Osteoblast (primary cell): ENCODE data around the gene ANO4. TPM values are rescaled to one million over a fixed set of nuclear protein-coding genes. Genes with fewer than 3 reads are reported as not detected.

ENCODE experiments used
- DNase-seq: peaks from one replicate; pipeline ENCODE4 v3.0.0; 2011; ENCODE audit warnings: low spot score, mixed read lengths; ENCODE audit not compliant: insufficient read length; ENCODE audit errors: missing footprints
- H2AFZ ChIP-seq: 2 replicates; pipeline ENCODE4 v1.6.0; 2011; ENCODE audit warnings: mild to moderate bottlenecking, low read length
- H3K27ac ChIP-seq: 2 replicates; pipeline ENCODE4 v1.5.1; 2011; ENCODE audit warnings: mild to moderate bottlenecking, low read depth, low read length, moderate library complexity
- H3K27me3 ChIP-seq: 2 replicates; pipeline ENCODE4 v1.6.0; 2012; ENCODE audit warnings: mild to moderate bottlenecking, control low read depth, inconsistent platforms, low read length, moderate library complexity; ENCODE audit not compliant: insufficient read depth
- H3K36me3 ChIP-seq: 2 replicates; pipeline ENCODE4 v1.5.1; 2011; ENCODE audit warnings: mild to moderate bottlenecking, low read length, control low read depth, moderate library complexity; ENCODE audit not compliant: insufficient read depth
- H3K4me1 ChIP-seq: 2 replicates; pipeline ENCODE4 v1.5.1; 2011; ENCODE audit warnings: mild to moderate bottlenecking, low read length, control low read depth, moderate library complexity; ENCODE audit not compliant: insufficient read depth
- H3K4me2 ChIP-seq: 2 replicates; pipeline ENCODE4 v1.6.0; 2011; ENCODE audit warnings: mild to moderate bottlenecking, low read length; ENCODE audit not compliant: insufficient read depth
- H3K4me3 ChIP-seq: fragments of 200-600 bp; sonication (generic); 3 replicates; pipeline ENCODE4 v1.5.1; 2012; ENCODE audit warnings: mild to moderate bottlenecking, low read length, inconsistent platforms; ENCODE audit not compliant: insufficient read depth
- H3K79me2 ChIP-seq: 2 replicates; pipeline ENCODE4 v1.6.0; 2012; ENCODE audit warnings: mild to moderate bottlenecking, low read length, control low read depth, inconsistent platforms; ENCODE audit not compliant: insufficient read depth
- H3K9me3 ChIP-seq: 2 replicates; pipeline ENCODE4 v1.5.1; 2011; ENCODE audit warnings: low read depth, low read length, control low read depth
- H4K20me1 ChIP-seq: 2 replicates; pipeline ENCODE4 v1.6.0; 2012; ENCODE audit warnings: mild to moderate bottlenecking, low read length, control low read depth; ENCODE audit not compliant: insufficient read depth
- CTCF ChIP-seq: IDR thresholded peaks from 2 replicates; pipeline ENCODE4 v1.5.1; 2011; ENCODE audit warnings: mild to moderate bottlenecking, low read depth, low read length, moderate library complexity; ENCODE audit errors: extremely low read depth
- total RNA-seq: library from RNA; depleted of rRNA; stranded (reverse); fragments of >200 nt; gene quantifications from 2 replicates; pipeline ENCODE4 v1.2.3, GENCODE V29; 2012

Gene ANO4
- total RNA-seq, 1 donor = not detected

GRCh38 chr12:100974341-100974740 is 179.8 kb downstream of the ANO4 start:
- no peak overlapping the region for H3K27ac ChIP-seq
- no peaks in the 10 kb centered on the region for H3K79me2 ChIP-seq
- TF ChIP-seq CTCF = no peak
- no peak for DNase-seq
- H2AFZ ChIP-seq = no peak overlapping the region
- no peak overlapping the region for H3K4me3 ChIP-seq
- H3K4me1 ChIP-seq = no peaks in the 10 kb centered on the region
- H3K4me2 ChIP-seq = no peak overlapping the region
- no peaks in the 10 kb centered on the region for H3K36me3 ChIP-seq
- H3K27me3 ChIP-seq = no peaks in the 10 kb centered on the region
- H4K20me1 ChIP-seq = no peaks in the 10 kb centered on the region
- H3K9me3 ChIP-seq = no peaks in the 10 kb centered on the region

- H3K79me2 ChIP-seq = no peaks in the 10 kb centered on the region
- H3K27me3 ChIP-seq = no peaks in the 10 kb centered on the region
- TF ChIP-seq CTCF = no peak
- H3K36me3 ChIP-seq = no peaks in the 10 kb centered on the region
- DNase-seq = no peak
- H3K4me2 ChIP-seq = no peak overlapping the region
- H3K27ac ChIP-seq = no peak overlapping the region
- H2AFZ ChIP-seq = no peak overlapping the region
- no peaks in the 10 kb centered on the region for H4K20me1 ChIP-seq
- no peaks in the 10 kb centered on the region for H3K4me1 ChIP-seq
- H3K9me3 ChIP-seq = no peaks in the 10 kb centered on the region
- no peak overlapping the region for H3K4me3 ChIP-seq
These were observed 180.2 kb downstream of the ANO4 start for GRCh38 chr12:100974747-100975146.

- no peaks in the 10 kb centered on the region for H4K20me1 ChIP-seq
- no peaks in the 10 kb centered on the region for H3K9me3 ChIP-seq
- no peak overlapping the region for H3K27ac ChIP-seq
- no peak overlapping the region for H3K4me2 ChIP-seq
- H2AFZ ChIP-seq = no peak overlapping the region
- no peak for DNase-seq
- no peaks in the 10 kb centered on the region for H3K36me3 ChIP-seq
- H3K4me3 ChIP-seq = no peak overlapping the region
- no peaks in the 10 kb centered on the region for H3K27me3 ChIP-seq
- TF ChIP-seq CTCF = no peak
- H3K4me1 ChIP-seq = no peaks in the 10 kb centered on the region
- H3K79me2 ChIP-seq = no peaks in the 10 kb centered on the region
These were observed 182.2 kb downstream of the ANO4 start for GRCh38 chr12:100976735-100977134.

GRCh38 chr12:100980856-100981255 is 186.3 kb downstream of the ANO4 start:
- no peak for DNase-seq
- Histone ChIP-seq H3K4me2 (no peak overlapping the region), H3K4me3 (no peak overlapping the region), H3K9me3 (no peaks in the 10 kb centered on the region), H4K20me1 (no peaks in the 10 kb centered on the region), H3K27me3 (no peaks in the 10 kb centered on the region), H3K36me3 (no peaks in the 10 kb centered on the region), H3K79me2 (no peaks in the 10 kb centered on the region), H3K4me1 (no peaks in the 10 kb centered on the region), H3K27ac (no peak overlapping the region), H2AFZ (no peak overlapping the region)
- no peak for TF ChIP-seq CTCF
